ENCODE data around the gene HOPX. TPM values are rescaled to one million over a fixed set of nuclear protein-coding genes. Genes with fewer than 3 reads are reported as not detected.
"Not testable (repeated sequence)": the region's sequence is repeated elsewhere in the genome, so short reads cannot be mapped to it uniquely, and the experiment has no call there.

HOPX gene
- total and polyA plus RNA-seq, 4 experiments from 2014 or later: 16.9 to 163 (median 73.6) TPM

GRCh38 chr4:56607926-56608325, 73.2 kb downstream of the HOPX start:
- H3K27me3 Mint-ChIP-seq: peaks cover 0 to 2% of the 10 kb centered on the region in 2 donors
- no peak for DNase-seq
- H3K36me3 Mint-ChIP-seq: no peaks in the 10 kb centered on the region
- no peaks in the 10 kb centered on the region for H3K9me3 Mint-ChIP-seq
- ChIA-PET POLR2A (ENCODE audit: partially characterized antibody) (no interaction called here), CTCF (ENCODE audit: partially characterized antibody) (no interaction called here)
- intact Hi-C loops (cut with micrococcal nuclease): no loop called here
- no peak overlapping the region for H3K27ac Mint-ChIP-seq
- no peaks in the 10 kb centered on the region for H3K36me3 ChIP-seq (ENCODE audit: insufficient read depth, low read length)
- H3K4me1 ChIP-seq (ENCODE audit: insufficient read depth, low read length): no peaks in the 10 kb centered on the region
- no peaks in the 10 kb centered on the region for H3K9me3 ChIP-seq (ENCODE audit: control insufficient read depth in 1 of 2, low read length in 2 of 2)
- no peaks in the 10 kb centered on the region for H3K4me1 Mint-ChIP-seq
- no peak overlapping the region for H3K27ac ChIP-seq (ENCODE audit: low read depth, low read length)
- H3K4me3 ChIP-seq (ENCODE audit: low read length in 2 of 2): no peak overlapping the region
- no peaks in the 10 kb centered on the region for H3K27me3 ChIP-seq (ENCODE audit: insufficient read depth, low read length)
- no peak overlapping the region for H3K4me3 Mint-ChIP-seq

DNA sequence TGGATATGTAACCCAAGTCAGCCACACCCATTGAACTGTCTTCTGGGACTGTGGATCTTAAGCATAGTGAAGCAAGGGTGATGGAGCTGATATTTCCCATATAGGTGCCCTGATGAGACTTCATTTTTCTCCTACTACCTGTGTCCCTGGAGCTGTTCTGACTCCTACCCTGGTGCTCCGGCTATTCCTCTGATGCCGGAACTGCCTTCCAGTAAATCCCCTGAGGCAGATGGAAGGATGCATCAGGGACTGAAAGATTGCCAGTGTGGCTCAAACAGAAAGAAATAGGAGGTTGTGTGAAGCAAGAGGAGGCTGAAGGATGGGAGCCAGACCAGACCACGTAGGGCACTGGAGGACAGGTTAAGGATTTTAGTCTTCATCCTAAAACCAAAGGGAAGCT, 74.7 kb downstream of the HOPX start:
- intact Hi-C loops (cut with micrococcal nuclease): no loop called here
- Histone ChIP-seq H3K27me3 (ENCODE audit: insufficient read depth, low read length) (no peaks in the 10 kb centered on the region), H3K4me1 (ENCODE audit: insufficient read depth, low read length) (no peaks in the 10 kb centered on the region), H3K27ac (ENCODE audit: low read depth, low read length) (no peak overlapping the region), H3K9me3 (ENCODE audit: control insufficient read depth in 1 of 2, low read length in 2 of 2) (no peaks in the 10 kb centered on the region), H3K36me3 (ENCODE audit: insufficient read depth, low read length) (no peaks in the 10 kb centered on the region), H3K4me3 (ENCODE audit: low read length in 2 of 2) (no peak overlapping the region)
- Mint-ChIP-seq H3K4me1 (no peaks in the 10 kb centered on the region), H3K27me3 (peaks cover 0 to 2% of the 10 kb centered on the region in 2 donors), H3K9me3 (no peaks in the 10 kb centered on the region), H3K36me3 (no peaks in the 10 kb centered on the region), H3K27ac (no peak overlapping the region), H3K4me3 (no peak overlapping the region)
- no peak for DNase-seq
- ChIA-PET POLR2A (ENCODE audit: partially characterized antibody) (no interaction called here), CTCF (ENCODE audit: partially characterized antibody) (interaction anchor here (0.6 kb wide), 1 partner anchor 175 kb away, joined by 3 read pairs; no protein-coding TSS in a partner anchor)

GRCh38 chr4:56605464-56605863, 75.6 kb downstream of the HOPX start:
- POLR2A ChIA-PET (ENCODE audit: partially characterized antibody); H3K36me3 ChIP-seq (ENCODE audit: insufficient read depth, low read length); intact Hi-C loops (cut with micrococcal nuclease); H3K27ac Mint-ChIP-seq; H3K27ac ChIP-seq (ENCODE audit: low read depth, low read length); H3K9me3 Mint-ChIP-seq; CTCF ChIA-PET (ENCODE audit: partially characterized antibody); H3K4me1 ChIP-seq (ENCODE audit: insufficient read depth, low read length); DNase-seq; H3K4me3 Mint-ChIP-seq; H3K27me3 ChIP-seq (ENCODE audit: insufficient read depth, low read length); H3K27me3 Mint-ChIP-seq; H3K36me3 Mint-ChIP-seq; H3K4me1 Mint-ChIP-seq; H3K4me3 ChIP-seq (ENCODE audit: low read length in 2 of 2); H3K9me3 ChIP-seq (ENCODE audit: control insufficient read depth in 1 of 2, low read length in 2 of 2): not testable (repeated sequence)

- no peaks in the 10 kb centered on the region for H3K4me1 Mint-ChIP-seq
Measured at GRCh38 chr4:56603297-56603696, 77.8 kb downstream of the HOPX start.

More at GRCh38 chr4:56603297-56603696, 77.8 kb downstream of the HOPX start:
- DNase-seq: no peak
- ChIA-PET POLR2A (ENCODE audit: partially characterized antibody) (no interaction called here), CTCF (ENCODE audit: partially characterized antibody) (no interaction called here)
- intact Hi-C loops (cut with micrococcal nuclease): no loop called here
- H3K4me3 ChIP-seq (ENCODE audit: low read length in 2 of 2): no peak overlapping the region
- no peaks in the 10 kb centered on the region for H3K27me3 ChIP-seq (ENCODE audit: insufficient read depth, low read length)
- no peaks in the 10 kb centered on the region for H3K36me3 ChIP-seq (ENCODE audit: insufficient read depth, low read length)
- peaks cover 0 to 6% (median 2%) of the 10 kb centered on the region in 8 donors for H3K9me3 Mint-ChIP-seq
- no peak overlapping the region for H3K4me3 Mint-ChIP-seq
- H3K9me3 ChIP-seq (ENCODE audit: control insufficient read depth in 1 of 2, low read length in 2 of 2): no peaks in the 10 kb centered on the region
- no peak overlapping the region for H3K27ac ChIP-seq (ENCODE audit: low read depth, low read length)
- H3K27ac Mint-ChIP-seq: no peak overlapping the region
- no peaks in the 10 kb centered on the region for H3K4me1 ChIP-seq (ENCODE audit: insufficient read depth, low read length)
- no peaks in the 10 kb centered on the region for H3K36me3 Mint-ChIP-seq
- H3K27me3 Mint-ChIP-seq: peaks cover 1 to 2% of the 10 kb centered on the region in 2 donors

Other genes with a start within 250 kb of the HOPX start
- gene PPAT, start 245.7 kb downstream of the HOPX start, total RNA-seq: 10 to 100 TPM; 15.1 to 15.7 TPM
- 10 to 100 TPM in 1 of 2 donors, 1 to 10 TPM in 1; 7.0 to 11.6 TPM for gene PPAT, start 245.7 kb downstream of the HOPX start, polyA plus RNA-seq
- gene PAICS, start 245.0 kb downstream of the HOPX start, total RNA-seq: 10 to 100 TPM; 21.7 to 24.5 TPM
- 10 to 100 TPM; 23.8 to 42.4 TPM for gene PAICS, start 245.0 kb downstream of the HOPX start, polyA plus RNA-seq
- gene SRP72, start 213.7 kb downstream of the HOPX start, total RNA-seq: 100 to 1,000 TPM; 104 to 107 TPM
- gene SRP72, start 213.7 kb downstream of the HOPX start, polyA plus RNA-seq: 100 to 1,000 TPM; 148 to 165 TPM
- gene ARL9, start 175.5 kb downstream of the HOPX start, total RNA-seq: under 1 TPM in 1 of 2 experiments, not detected in 1; 0.35 TPM
- gene ARL9, start 175.5 kb downstream of the HOPX start, polyA plus RNA-seq: under 1 TPM in 1 of 2 donors, not detected in 1; 0.14 TPM
- gene SPINK2, start 140.4 kb upstream of the HOPX start, total RNA-seq: 1 to 10 TPM; 3.2 to 3.6 TPM
- 1 to 10 TPM; 5.9 to 7.6 TPM for gene SPINK2, start 140.4 kb upstream of the HOPX start, polyA plus RNA-seq
- 10 to 100 TPM; 77.3 to 79.2 TPM for gene REST, start 226.6 kb upstream of the HOPX start, total RNA-seq
- 100 to 1,000 TPM; 170 to 178 TPM for gene REST, start 226.6 kb upstream of the HOPX start, polyA plus RNA-seq